GM12878 (cell line): ENCODE results near the gene DYSF. TPM values are rescaled to one million over a fixed set of nuclear protein-coding genes. Genes with fewer than 3 reads are reported as not detected.

Experiments
- ATAC-seq: fragments of 200-7000 bp; cut with Tn5 transposase; 3 replicates; pipeline ENCODE4 v1.9.1; 2020; ENCODE audit warnings: mild to moderate bottlenecking, moderate library complexity
- BruUV-seq: library from RNA; stranded (reverse); fragments of 400-500 nt; replicated peaks from 2 replicates; lab custom pipeline; 2021; lab: Mats Ljungman, UMichigan
- CTCF ChIA-PET: fragments of 300-600 bp; sonication (Branson Sonifier 250); formaldehyde crosslinking; extraction: SDS; loops from one replicate; lab custom pipeline; 2021; ENCODE audit warnings: inconsistent platforms; lab: Yijun Ruan, JAX
- POLR2A ChIA-PET: fragments of 350-600 bp; formaldehyde crosslinking; extraction: SDS; loops from one replicate; lab custom pipeline; 2021; ENCODE audit warnings: inconsistent platforms; lab: Charles Lee
- RAD21 ChIA-PET: fragments of 300-600 bp; sonication (Branson Sonifier 250); formaldehyde crosslinking; loops from one replicate; lab custom pipeline; 2023; ENCODE audit warnings: antibody characterized with exemption; ENCODE audit not compliant: unreplicated experiment; lab: Charles Lee
- SMC1A ChIA-PET: fragments of 300-600 bp; sonication (Branson Sonifier 250); formaldehyde crosslinking; loops from one replicate; lab custom pipeline; 2023; ENCODE audit not compliant: unreplicated experiment, uncharacterized antibody; lab: Charles Lee
- DNase-seq: peaks from one replicate; pipeline ENCODE4 v3.0.0-alpha.2; 2011; ENCODE audit warnings: low read depth, low spot score
- FAIRE-seq: peaks from 3 replicates; lab custom pipeline; 2011; peaks lifted over from hg19 to GRCh38; lab: Jason Lieb, UNC
- H2AFZ ChIP-seq: 2 replicates; pipeline ENCODE4 v1.6.0; 2011; ENCODE audit warnings: low read depth, low read length, control low read depth; ENCODE audit not compliant: control insufficient read depth
- H3K27ac ChIP-seq: 2 replicates; pipeline ENCODE4 v1.5.1; 2011; ENCODE audit warnings: control low read depth; ENCODE audit not compliant: control insufficient read depth, insufficient read depth
- H3K27me3 ChIP-seq, 2 experiments: replicated peaks in 1 of 2; 2 replicates each; pipeline versions ENCODE4 v1.6.0 to v1.6.1; 2011; ENCODE audit warnings: low read length in 1 of 2; ENCODE audit not compliant: control insufficient read depth in 2 of 2, insufficient read depth in 2 of 2
- H3K36me3 ChIP-seq, 2 experiments: 2 replicates each; pipeline ENCODE4 v1.5.1; 2011; ENCODE audit warnings: low read length in 1 of 2; ENCODE audit not compliant: control insufficient read depth in 2 of 2, insufficient read depth in 2 of 2
- H3K4me1 ChIP-seq: 2 replicates; pipeline ENCODE4 v1.6.1; 2011; ENCODE audit warnings: mild to moderate bottlenecking, low read length, moderate library complexity, mixed read lengths; ENCODE audit not compliant: control insufficient read depth, insufficient read depth
- H3K4me2 ChIP-seq: 2 replicates; pipeline ENCODE4 v1.6.0; 2011; ENCODE audit warnings: control low read depth; ENCODE audit not compliant: control insufficient read depth, insufficient read depth
- H3K4me3 ChIP-seq: fragments of 200-600 bp; sonication (generic); 2 replicates; pipeline ENCODE4 v1.5.1; 2016
- H3K79me2 ChIP-seq: 2 replicates; pipeline ENCODE4 v1.6.0; 2011; ENCODE audit warnings: low read length; ENCODE audit not compliant: control insufficient read depth, insufficient read depth
- H3K9ac ChIP-seq: 2 replicates; pipeline ENCODE4 v1.8.0; 2011; ENCODE audit warnings: low read length, control low read depth, mixed read lengths; ENCODE audit not compliant: control insufficient read depth, insufficient read depth
- H3K9me3 ChIP-seq: replicated peaks from 3 replicates; pipeline ENCODE4 v1.5.1; 2011; ENCODE audit warnings: mild to moderate bottlenecking, low read length; ENCODE audit not compliant: control insufficient read depth, insufficient read depth
- H4K20me1 ChIP-seq: 2 replicates; pipeline ENCODE4 v1.6.0; 2011; ENCODE audit not compliant: control insufficient read depth, insufficient read depth
- BHLHE40 ChIP-seq, 2 experiments: fragments of 450-650 bp in 1 of 2; IDR thresholded peaks; 2 replicates each; pipeline ENCODE4 v1.6.1; 2011 to 2017; ENCODE audit warnings: low read depth in 2 of 2, borderline replicate concordance in 1 of 2, improper control_type of control experiment in 1 of 2, low read length in 1 of 2, mild to moderate bottlenecking in 1 of 2
- CEBPB ChIP-seq, 2 experiments: fragments of 150-350 bp in 1 of 2; IDR thresholded peaks; 2 replicates each; pipeline ENCODE4 v1.6.1; 2012 to 2014; ENCODE audit warnings: low read depth in 2 of 2, low read length in 2 of 2, borderline replicate concordance in 1 of 2, inconsistent platforms in 1 of 2
- CHD2 ChIP-seq: IDR thresholded peaks from 2 replicates; pipeline ENCODE4 v1.6.1; 2011; ENCODE audit warnings: low read depth, low read length, improper control_type of control experiment, borderline replicate concordance
- EZH2 ChIP-seq: IDR thresholded peaks from 2 replicates; pipeline ENCODE4 v1.6.1; 2012; ENCODE audit warnings: low read depth, mild to moderate bottlenecking, control low read depth, inconsistent platforms, low read length, borderline replicate concordance; ENCODE audit not compliant: control insufficient read depth
- GATAD2B ChIP-seq: fragments of 450-650 bp; conservative IDR thresholded peaks from 2 replicates; pipeline ENCODE4 v1.6.1; 2017; ENCODE audit warnings: low read depth, mild to moderate bottlenecking, moderate library complexity
- HDAC2 ChIP-seq: fragments of 200-600 bp; sonication (generic); IDR thresholded peaks from 2 replicates; pipeline ENCODE4 v1.6.1; 2017
- IKZF1 ChIP-seq: fragments of 450-650 bp; conservative IDR thresholded peaks from 2 replicates; pipeline ENCODE4 v1.6.1; 2017; ENCODE audit warnings: antibody characterized with exemption, mild to moderate bottlenecking
- IRF4 ChIP-seq: IDR thresholded peaks from 2 replicates; pipeline ENCODE4 v1.6.1; 2011; ENCODE audit warnings: low read depth, low read length
- KDM1A ChIP-seq: fragments of 200-600 bp; sonication (generic); IDR thresholded peaks from 2 replicates; pipeline ENCODE4 v1.6.1; 2016; ENCODE audit warnings: borderline replicate concordance
- POLR2AphosphoS2 ChIP-seq: IDR thresholded peaks from 2 replicates; pipeline ENCODE4 v1.6.1; 2011; ENCODE audit warnings: low read depth, mild to moderate bottlenecking, low read length, improper control_type of control experiment, moderate library complexity
- RAD21 ChIP-seq: IDR thresholded peaks from 2 replicates; pipeline ENCODE4 v1.6.1; 2011; ENCODE audit warnings: mild to moderate bottlenecking, low read depth, low read length, moderate library complexity; ENCODE audit not compliant: insufficient read depth
- SRF ChIP-seq, 2 experiments: IDR thresholded peaks; 2 replicates each; pipeline ENCODE4 v1.6.1; 2011; ENCODE audit warnings: low read depth in 2 of 2, low read length in 2 of 2, mild to moderate bottlenecking in 1 of 2, moderate library complexity in 1 of 2
- TCF12 ChIP-seq: IDR thresholded peaks from 2 replicates; pipeline ENCODE4 v1.6.1; 2011; ENCODE audit warnings: low read depth, mild to moderate bottlenecking, low read length
- YBX1 ChIP-seq: fragments of 450-650 bp; IDR thresholded peaks from 2 replicates; pipeline ENCODE4 v1.6.1; 2016; ENCODE audit warnings: antibody characterized with exemption
- ZNF24 ChIP-seq: fragments of 450-650 bp; IDR thresholded peaks from 2 replicates; pipeline ENCODE4 v1.6.1; 2017; ENCODE audit warnings: antibody characterized with exemption, mild to moderate bottlenecking
- WGBS: methylation state at CpG from one replicate; pipeline ENCODE4 v1.1.6; 2016; ENCODE audit warnings: low lambda C conversion rate; ENCODE audit not compliant: insufficient replicate concordance, insufficient coverage; ENCODE audit errors: missing lambda C conversion rate; 5-methylcytosine and 5-hydroxymethylcytosine counted together
- in situ Hi-C: fragments of 300-500 bp; cut with MboI; formaldehyde crosslinking; loops from 9 replicates; pipeline ENCODE4 v1.14.3; 2018; ENCODE audit warnings: mixed read lengths
- intact Hi-C: fragments of 100-400 bp; cut with micrococcal nuclease; formaldehyde crosslinking; loops from one replicate; pipeline ENCODE4 v1.14.2; 2022; ENCODE audit not compliant: unreplicated experiment
- polyA plus RNA-seq, 11 experiments: library from polyadenylated mRNA; depleted of rRNA in 4 of 11; unstranded in 6 of 11; stranded (reverse) in 5 of 11; fragments of >200 nt; fragmentation: Nextera tagmentation in 4 of 11; fragmentation: Illumina TruSeq in 1 of 11; extraction: Ambion mirVana in 4 of 11; extraction: Trizol in 1 of 11; gene quantifications; 1 replicate in 1 of 11; 2 replicates in 10 of 11; pipeline versions ENCODE4 v1.2.1 to v1.2.3, GENCODE V29; 2011 to 2016; ENCODE audit warnings: inconsistent platforms in 2 of 11, missing spikeins in 2 of 11, low read depth in 1 of 11
- total RNA-seq, 4 experiments: library from RNA; depleted of rRNA in 3 of 4; stranded (reverse); fragments of >200 nt in 3 of 4; fragmentation: Illumina TruSeq in 1 of 4; extraction: Trizol in 1 of 4; gene quantifications; 2 replicates each; pipeline versions ENCODE4 v1.2.1 to v1.2.3, GENCODE V29; 2013 to 2021
- TF ChIP-seq, protein P1 (sequence below): fragments of 450-650 bp; formaldehyde crosslinking; IDR thresholded peaks from 2 replicates; pipeline ENCODE4 v1.5.0; 2022; ENCODE audit warnings: mild to moderate bottlenecking, missing genetic modification characterization

DYSF gene
- total and polyA plus RNA-seq, 10 of the 15 experiments (the other 5 are each of a cell fraction or from before 2014, with no cell fraction given): under 0.01 to 0.15 (median 0.03) TPM; not detected in 7

- TF ChIP-seq EZH2 (no peak), BHLHE40 (IDR thresholded peaks at IDR 0.05; ENCODE audit: borderline replicate concordance in 1 of 2, low read depth in 2 of 2, low read length in 1 of 2) (no peak), CHD2 (no peak), GATAD2B (no peak), TCF12 (no peak), ZNF24 (no peak), RAD21 (no peak)
Measured at GRCh38 chr2:71608034-71608433, 154.7 kb downstream of the DYSF start (continued).

DNA sequence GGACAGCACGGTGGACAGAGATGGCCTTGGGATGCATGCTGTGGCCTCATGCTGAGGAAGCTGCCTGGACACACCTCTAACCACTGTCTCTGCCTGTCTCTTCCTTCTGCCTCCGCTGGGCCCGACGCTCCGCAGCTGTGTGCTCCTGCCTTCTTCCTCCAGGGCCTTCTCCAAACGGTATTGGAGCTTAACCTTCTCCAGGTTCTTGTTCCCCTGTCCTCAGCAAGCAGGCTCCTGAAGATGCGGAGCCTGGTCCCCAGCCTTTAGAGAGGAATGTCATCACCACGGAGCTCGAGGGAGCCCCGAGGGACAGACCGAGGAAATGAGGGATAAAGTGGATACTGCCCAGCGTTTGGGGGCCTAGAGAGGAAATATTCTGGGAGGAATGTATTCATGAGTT lies 155.1 kb downstream of the DYSF start:
- ChIA-PET CTCF (no interaction called here), RAD21 (no interaction called here), SMC1A (interaction anchor here (0.6 kb wide), 1 partner anchor 19 kb away, joined by 3 read pairs; no protein-coding TSS in a partner anchor), POLR2A (no interaction called here)
- Histone ChIP-seq H4K20me1 (no peaks in the 10 kb centered on the region; the same call in none of the 2 replicates), H3K27ac (no peak overlapping the region), H3K4me3 (no peak overlapping the region), H3K9me3 (no peaks in the 10 kb centered on the region), H3K9ac (no peak overlapping the region), H3K4me1 (no peaks in the 10 kb centered on the region), H3K79me2 (no peaks in the 10 kb centered on the region), H3K27me3 (peaks cover 0 to 2% of the 10 kb centered on the region in 2 experiments; a peak in 1 of 4 replicates), H2AFZ (no peak overlapping the region), H3K4me2 (no peak overlapping the region), H3K36me3 (no peaks in the 10 kb centered on the region)
- no TSS peak for BruUV-seq
- no peak for DNase-seq
- ATAC-seq: no peak
- no peak for FAIRE-seq
- in situ Hi-C loops: no loop called here
- TF ChIP-seq IRF4 (no peak), SRF (IDR thresholded peaks at IDR 0.05; ENCODE audit: low read depth in 2 of 2, low read length in 2 of 2) (no peak), HDAC2 (no peak), IKZF1 (no peak), POLR2AphosphoS2 (no peak), CEBPB (IDR thresholded peaks at IDR 0.05; ENCODE audit: borderline replicate concordance in 1 of 2, low read depth in 2 of 2, low read length in 2 of 2) (no peak), ZNF24 (no peak), TCF12 (no peak), YBX1 (no peak), KDM1A (no peak)
- TF ChIP-seq, protein P1, sequence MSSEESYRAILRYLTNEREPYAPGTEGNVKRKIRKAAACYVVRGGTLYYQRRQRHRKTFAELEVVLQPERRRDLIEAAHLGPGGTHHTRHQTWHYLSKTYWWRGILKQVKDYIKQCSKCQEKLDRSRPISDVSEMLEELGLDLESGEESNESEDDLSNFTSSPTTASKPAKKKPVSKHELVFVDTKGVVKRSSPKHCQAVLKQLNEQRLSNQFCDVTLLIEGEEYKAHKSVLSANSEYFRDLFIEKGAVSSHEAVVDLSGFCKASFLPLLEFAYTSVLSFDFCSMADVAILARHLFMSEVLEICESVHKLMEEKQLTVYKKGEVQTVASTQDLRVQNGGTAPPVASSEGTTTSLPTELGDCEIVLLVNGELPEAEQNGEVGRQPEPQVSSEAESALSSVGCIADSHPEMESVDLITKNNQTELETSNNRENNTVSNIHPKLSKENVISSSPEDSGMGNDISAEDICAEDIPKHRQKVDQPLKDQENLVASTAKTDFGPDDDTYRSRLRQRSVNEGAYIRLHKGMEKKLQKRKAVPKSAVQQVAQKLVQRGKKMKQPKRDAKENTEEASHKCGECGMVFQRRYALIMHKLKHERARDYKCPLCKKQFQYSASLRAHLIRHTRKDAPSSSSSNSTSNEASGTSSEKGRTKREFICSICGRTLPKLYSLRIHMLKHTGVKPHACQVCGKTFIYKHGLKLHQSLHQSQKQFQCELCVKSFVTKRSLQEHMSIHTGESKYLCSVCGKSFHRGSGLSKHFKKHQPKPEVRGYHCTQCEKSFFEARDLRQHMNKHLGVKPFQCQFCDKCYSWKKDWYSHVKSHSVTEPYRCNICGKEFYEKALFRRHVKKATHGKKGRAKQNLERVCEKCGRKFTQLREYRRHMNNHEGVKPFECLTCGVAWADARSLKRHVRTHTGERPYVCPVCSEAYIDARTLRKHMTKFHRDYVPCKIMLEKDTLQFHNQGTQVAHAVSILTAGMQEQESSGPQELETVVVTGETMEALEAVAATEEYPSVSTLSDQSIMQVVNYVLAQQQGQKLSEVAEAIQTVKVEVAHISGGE: no peak
- 34% methylated on average over 12 of the region's 12 CpGs for WGBS
- intact Hi-C loops: no loop called here
